Keratinocyte (primary cell): Measurements from ENCODE around the gene ESM1. TPM values are rescaled to one million over a fixed set of nuclear protein-coding genes. Genes with fewer than 3 reads are reported as not detected.

ENCODE experiments used
- DNase-seq: peaks from one replicate; pipeline ENCODE4 v3.0.0-alpha.2; 2011; ENCODE audit warnings: low read depth, missing footprints, low spot score
- FAIRE-seq: peaks from 2 replicates; lab custom pipeline; 2011; peaks lifted over from hg19 to GRCh38; lab: Jason Lieb, UNC
- H2AFZ ChIP-seq: 2 replicates; pipeline ENCODE4 v1.6.0; 2012; ENCODE audit warnings: low read length, control low read depth, inconsistent platforms; ENCODE audit not compliant: control insufficient read depth
- H3K27ac ChIP-seq: 2 replicates; pipeline ENCODE4 v1.5.1; 2011; ENCODE audit warnings: low read length; ENCODE audit not compliant: control insufficient read depth, insufficient read depth
- H3K27me3 ChIP-seq: 3 replicates; pipeline ENCODE4 v1.6.0; 2011; ENCODE audit warnings: low read length; ENCODE audit not compliant: control insufficient read depth, insufficient read depth; ENCODE audit errors: extremely low read depth
- H3K36me3 ChIP-seq, 2 experiments: 2 replicates in 1 of 2; 3 replicates in 1 of 2; pipeline ENCODE4 v1.5.1; 2011; ENCODE audit warnings: low read length in 2 of 2, mild to moderate bottlenecking in 1 of 2; ENCODE audit not compliant: control insufficient read depth in 2 of 2, insufficient read depth in 2 of 2; ENCODE audit errors: extremely low read depth in 1 of 2
- H3K4me1 ChIP-seq: 3 replicates; pipeline ENCODE4 v1.5.1; 2011; ENCODE audit warnings: low read length; ENCODE audit not compliant: control insufficient read depth, insufficient read depth; ENCODE audit errors: extremely low read depth
- H3K4me2 ChIP-seq: 3 replicates; pipeline ENCODE4 v1.6.0; 2011; ENCODE audit warnings: low read depth, low read length; ENCODE audit not compliant: control insufficient read depth, insufficient read depth; ENCODE audit errors: extremely low read depth
- H3K4me3 ChIP-seq, 3 experiments: fragments of 200-600 bp in 1 of 3; sonication (generic) in 1 of 3; 2 replicates in 2 of 3; 3 replicates in 1 of 3; pipeline ENCODE4 v1.5.1; 2011 to 2016; ENCODE audit warnings: low read length in 3 of 3, mild to moderate bottlenecking in 3 of 3, control low read depth in 2 of 3, inconsistent platforms in 1 of 3, low read depth in 1 of 3, mixed read lengths in 1 of 3, mixed run types in 1 of 3, moderate library complexity in 1 of 3; ENCODE audit not compliant: control insufficient read depth in 2 of 3, insufficient read depth in 2 of 3; ENCODE audit errors: extremely low read depth in 1 of 3
- H3K79me2 ChIP-seq: 2 replicates; pipeline ENCODE4 v1.6.0; 2012; ENCODE audit warnings: low read length; ENCODE audit not compliant: control insufficient read depth, insufficient read depth
- H3K9ac ChIP-seq: 3 replicates; pipeline ENCODE4 v1.6.0; 2011; ENCODE audit warnings: low read length; ENCODE audit not compliant: control insufficient read depth, insufficient read depth; ENCODE audit errors: extremely low read depth
- H3K9me1 ChIP-seq: 3 replicates; pipeline ENCODE4 v1.6.0; 2011; ENCODE audit warnings: low read length; ENCODE audit not compliant: control insufficient read depth, insufficient read depth; ENCODE audit errors: extremely low read depth
- H3K9me3 ChIP-seq: 2 replicates; pipeline ENCODE4 v1.5.1; 2012; ENCODE audit warnings: low read depth, low read length; ENCODE audit not compliant: control insufficient read depth
- H4K20me1 ChIP-seq: 3 replicates; pipeline ENCODE4 v1.6.0; 2011; ENCODE audit warnings: low read length; ENCODE audit not compliant: control insufficient read depth, insufficient read depth; ENCODE audit errors: extremely low read depth
- EZH2 ChIP-seq: IDR thresholded peaks from one replicate; pipeline ENCODE4 v1.6.1; 2012; ENCODE audit warnings: inconsistent platforms, mild to moderate bottlenecking, low read length, moderate library complexity
- dilution Hi-C: fragments of 300-500 bp; cut with MboI; formaldehyde crosslinking; loops from one replicate; pipeline ENCODE4 v1.7.0; 2020; ENCODE audit warnings: low sequenced_read_pairs; ENCODE audit not compliant: extremely low pct_ligation_motif_present
- polyA plus RNA-seq, 5 experiments: library from polyadenylated mRNA; depleted of rRNA in 3 of 5; stranded (reverse) in 3 of 5; stranded (forward) in 1 of 5; unstranded in 1 of 5; fragments of >200 nt; gene quantifications; 1 replicate in 1 of 5; 2 replicates in 3 of 5; 3 replicates in 1 of 5; pipeline versions ENCODE4 v1.2.1 to v1.2.3, GENCODE V29; 2011 to 2012; ENCODE audit warnings: missing spikeins in 2 of 5, low read depth in 1 of 5, low replicate concordance in 1 of 5
- TF ChIP-seq, protein P1 (sequence below), 3 experiments: IDR thresholded peaks in 1 of 3; conservative IDR thresholded peaks in 1 of 3; optimal IDR thresholded peaks in 1 of 3; 2 replicates in 2 of 3; 3 replicates in 1 of 3; pipeline versions ENCODE3 to v1.5.1; 2011; ENCODE audit warnings: low read length in 3 of 3, mild to moderate bottlenecking in 3 of 3, moderate library complexity in 2 of 3, control low read depth in 1 of 3, inconsistent platforms in 1 of 3; ENCODE audit not compliant: insufficient read depth in 2 of 3; ENCODE audit errors: extremely low read depth in 1 of 3

The ESM1 gene
- polyA plus RNA-seq, 1 donor (not counting 4 experiments of a cell fraction or from before 2014, with no cell fraction given): 0.07 TPM

GRCh38 chr5:54969242-54969641, 16.2 kb downstream of the ESM1 start:
- no peak for FAIRE-seq
- Histone ChIP-seq H2AFZ (no peak overlapping the region), H3K4me2 (no peak overlapping the region), H3K27ac (no peak overlapping the region), H3K9ac (no peak overlapping the region), H3K27me3 (no peaks in the 10 kb centered on the region), H3K36me3 (no peaks in the 10 kb centered on the region), H4K20me1 (no peaks in the 10 kb centered on the region), H3K9me1 (no peaks in the 10 kb centered on the region), H3K4me3 (no peak overlapping the region), H3K9me3 (no peaks in the 10 kb centered on the region), H3K4me1 (no peaks in the 10 kb centered on the region), H3K79me2 (no peaks in the 10 kb centered on the region)
- dilution Hi-C loops: no loop called here
- DNase-seq: no peak
- TF ChIP-seq, protein P1, sequence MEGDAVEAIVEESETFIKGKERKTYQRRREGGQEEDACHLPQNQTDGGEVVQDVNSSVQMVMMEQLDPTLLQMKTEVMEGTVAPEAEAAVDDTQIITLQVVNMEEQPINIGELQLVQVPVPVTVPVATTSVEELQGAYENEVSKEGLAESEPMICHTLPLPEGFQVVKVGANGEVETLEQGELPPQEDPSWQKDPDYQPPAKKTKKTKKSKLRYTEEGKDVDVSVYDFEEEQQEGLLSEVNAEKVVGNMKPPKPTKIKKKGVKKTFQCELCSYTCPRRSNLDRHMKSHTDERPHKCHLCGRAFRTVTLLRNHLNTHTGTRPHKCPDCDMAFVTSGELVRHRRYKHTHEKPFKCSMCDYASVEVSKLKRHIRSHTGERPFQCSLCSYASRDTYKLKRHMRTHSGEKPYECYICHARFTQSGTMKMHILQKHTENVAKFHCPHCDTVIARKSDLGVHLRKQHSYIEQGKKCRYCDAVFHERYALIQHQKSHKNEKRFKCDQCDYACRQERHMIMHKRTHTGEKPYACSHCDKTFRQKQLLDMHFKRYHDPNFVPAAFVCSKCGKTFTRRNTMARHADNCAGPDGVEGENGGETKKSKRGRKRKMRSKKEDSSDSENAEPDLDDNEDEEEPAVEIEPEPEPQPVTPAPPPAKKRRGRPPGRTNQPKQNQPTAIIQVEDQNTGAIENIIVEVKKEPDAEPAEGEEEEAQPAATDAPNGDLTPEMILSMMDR (optimal IDR thresholded peaks at IDR 0.05 in 1 of 3, IDR thresholded peaks at IDR 0.05 in 1 of 3, conservative IDR thresholded peaks at IDR 0.05 in 1 of 3; ENCODE audit: extremely low read depth in 1 of 3, insufficient read depth in 2 of 3, low read length in 3 of 3): no peak
- no peak for TF ChIP-seq EZH2

- H3K27me3 ChIP-seq: peaks cover under 1% of the 10 kb centered on the region
- no peaks in the 10 kb centered on the region for H3K9me3 ChIP-seq
- DNase-seq (no peak), FAIRE-seq (no peak)
- no peak overlapping the region for H3K4me2 ChIP-seq
- H3K4me3 ChIP-seq: no peak overlapping the region
- H4K20me1 ChIP-seq: no peaks in the 10 kb centered on the region
- dilution Hi-C loops: no loop called here
- H2AFZ ChIP-seq: no peak overlapping the region
- no peaks in the 10 kb centered on the region for H3K79me2 ChIP-seq
- no peaks in the 10 kb centered on the region for H3K4me1 ChIP-seq
- H3K36me3 ChIP-seq: no peaks in the 10 kb centered on the region
- TF ChIP-seq, protein P1 (optimal IDR thresholded peaks at IDR 0.05 in 1 of 3, IDR thresholded peaks at IDR 0.05 in 1 of 3, conservative IDR thresholded peaks at IDR 0.05 in 1 of 3; ENCODE audit: extremely low read depth in 1 of 3, insufficient read depth in 2 of 3, low read length in 3 of 3): no peak
- no peak for TF ChIP-seq EZH2
- no peak overlapping the region for H3K9ac ChIP-seq
- no peaks in the 10 kb centered on the region for H3K9me1 ChIP-seq
- no peak overlapping the region for H3K27ac ChIP-seq
Measured at GRCh38 chr5:54965806-54966205, 19.6 kb downstream of the ESM1 start.
